B cell (primary cell): ENCODE measurements around the gene MRO. TPM values are rescaled to one million over a fixed set of nuclear protein-coding genes. Genes with fewer than 3 reads are reported as not detected.

Experiments
- ATAC-seq: fragments of 200-7000 bp; cut with Tn5 transposase; one replicate; pipeline ENCODE4 v1.10.0; 2021; ENCODE audit warnings: low read depth, mild to moderate bottlenecking, moderate number of reproducible peaks, moderate library complexity
- CTCF ChIA-PET: fragments of 350-600 bp; sonication (Branson Sonifier 250); formaldehyde crosslinking; loops from one replicate; lab custom pipeline; 2021; ENCODE audit warnings: antibody characterized with exemption, inconsistent platforms; lab: Charles Lee
- POLR2A ChIA-PET: fragments of 350-600 bp; sonication (Branson Sonifier 250); formaldehyde crosslinking; loops from one replicate; lab custom pipeline; 2021; ENCODE audit warnings: antibody characterized with exemption; lab: Charles Lee
- DNase-seq: peaks from one replicate; pipeline ENCODE4 v3.0.0; 2013
- H2AFZ ChIP-seq: 2 replicates; pipeline ENCODE4 v1.6.1; 2012; ENCODE audit warnings: mild to moderate bottlenecking, low read depth, low read length; ENCODE audit not compliant: insufficient read depth, poor library complexity, severe bottlenecking
- H3K27ac ChIP-seq, 2 donors: 1 replicate in 1 of 2; 2 replicates in 1 of 2; pipeline ENCODE4 v1.5.1; 2012 to 2013; ENCODE audit warnings: low read length in 2 of 2, mild to moderate bottlenecking in 2 of 2, moderate library complexity in 1 of 2
- H3K27me3 ChIP-seq, 4 experiments: fragments of 200-600 bp in 1 of 4; sonication (generic) in 1 of 4; replicated peaks in 1 of 4; 1 replicate in 2 of 4; 2 replicates in 2 of 4; pipeline versions ENCODE4 v1.6.1 to v1.7.0; 2013 to 2016; ENCODE audit warnings: low read length in 3 of 4, mild to moderate bottlenecking in 2 of 4, mixed read lengths in 1 of 4, moderate library complexity in 1 of 4; ENCODE audit not compliant: insufficient read depth in 4 of 4, control insufficient read depth in 3 of 4; ENCODE audit errors: control extremely low read depth in 1 of 4
- H3K36me3 ChIP-seq, 2 experiments: replicated peaks in 1 of 2; 1 replicate in 1 of 2; 2 replicates in 1 of 2; pipeline versions ENCODE4 v1.6.1 to v1.7.1; 2013; ENCODE audit warnings: low read length in 1 of 2; ENCODE audit not compliant: insufficient read depth in 2 of 2, control insufficient read depth in 1 of 2; ENCODE audit errors: control extremely low read depth in 1 of 2, extremely low read depth in 1 of 2
- H3K4me1 ChIP-seq, 2 donors: fragments of 200-600 bp in 1 of 2; sonication (generic) in 1 of 2; 1 replicate in 1 of 2; 2 replicates in 1 of 2; pipeline versions ENCODE4 v1.5.1 to v1.6.1; 2013 to 2017; ENCODE audit warnings: low read length in 2 of 2; ENCODE audit not compliant: control insufficient read depth in 2 of 2, insufficient read depth in 2 of 2
- H3K4me2 ChIP-seq: replicated peaks from 2 replicates; pipeline ENCODE3; 2012; ENCODE audit warnings: mild to moderate bottlenecking, low read depth, low read length; ENCODE audit not compliant: poor library complexity, severe bottlenecking
- H3K4me3 ChIP-seq, 5 experiments: fragments of 200-600 bp in 1 of 5; sonication (generic) in 1 of 5; 1 replicate in 3 of 5; 2 replicates in 2 of 5; pipeline versions ENCODE4 v1.5.1 to v1.7.0; 2011 to 2016; ENCODE audit warnings: low read length in 4 of 5, mild to moderate bottlenecking in 4 of 5, low read depth in 2 of 5, control low read depth in 1 of 5, moderate library complexity in 1 of 5; ENCODE audit not compliant: insufficient read depth in 1 of 5; ENCODE audit errors: control extremely low read depth in 1 of 5, extremely low read depth in 1 of 5
- H3K79me2 ChIP-seq: fragments of 200-600 bp; sonication (generic); one replicate; pipeline ENCODE4 v1.6.0; 2016; ENCODE audit warnings: low read length; ENCODE audit not compliant: control insufficient read depth, insufficient read depth
- H3K9ac ChIP-seq: fragments of 200-600 bp; sonication (generic); 2 replicates; pipeline ENCODE4 v1.6.1; 2017; ENCODE audit warnings: mild to moderate bottlenecking, low read length, moderate library complexity
- H3K9me3 ChIP-seq, 3 donors: one replicate each; pipeline versions ENCODE4 v1.6.1 to v1.7.1; 2013; ENCODE audit warnings: low read length in 2 of 3; ENCODE audit not compliant: control insufficient read depth in 2 of 3, insufficient read depth in 1 of 3; ENCODE audit errors: control extremely low read depth in 1 of 3
- H4K20me1 ChIP-seq: 2 replicates; pipeline ENCODE4 v1.6.0; 2012; ENCODE audit warnings: mild to moderate bottlenecking, low read length; ENCODE audit not compliant: insufficient read depth, control insufficient read depth, poor library complexity, severe bottlenecking
- H3K27ac Mint-ChIP-seq: one replicate; pipeline ENCODE4 v1.8.0; 2021; ENCODE audit warnings: mixed read lengths
- H3K27me3 Mint-ChIP-seq: one replicate; pipeline ENCODE4 v1.8.0; 2021; ENCODE audit warnings: mixed read lengths
- H3K4me1 Mint-ChIP-seq: one replicate; pipeline ENCODE4 v1.8.0; 2021; ENCODE audit warnings: mixed read lengths
- H3K4me3 Mint-ChIP-seq: one replicate; pipeline ENCODE4 v1.8.0; 2021; ENCODE audit warnings: mixed read lengths
- H3K9me3 Mint-ChIP-seq: one replicate; pipeline ENCODE4 v1.8.0; 2022; ENCODE audit warnings: mixed read lengths; ENCODE audit not compliant: insufficient read depth
- EZH2 ChIP-seq: IDR thresholded peaks from 2 replicates; pipeline ENCODE4 v1.6.1; 2012; ENCODE audit warnings: borderline replicate concordance, low read depth, mild to moderate bottlenecking, moderate library complexity, low read length; ENCODE audit not compliant: insufficient read depth, poor library complexity, severe bottlenecking
- WGBS: methylation state at CpG from one replicate; pipeline ENCODE4 v1.1.5; 2013; ENCODE audit warnings: missing lambda C conversion rate; ENCODE audit not compliant: insufficient coverage; 5-methylcytosine and 5-hydroxymethylcytosine counted together
- intact Hi-C: fragments of 100-400 bp; cut with micrococcal nuclease; formaldehyde crosslinking; loops from one replicate; pipeline ENCODE4 v1.10.0; 2022
- polyA plus RNA-seq: library from polyadenylated mRNA; depleted of rRNA; stranded (reverse); fragments of >200 nt; gene quantifications from 2 replicates; pipeline ENCODE4 v1.2.3, GENCODE V29; 2012
- total RNA-seq, 2 donors: library from RNA; stranded (reverse); fragments of 120-200 nt in 1 of 2; gene quantifications; 1 replicate in 1 of 2; 2 replicates in 1 of 2; pipeline versions ENCODE4 v1.2.3 to v1.2.4, GENCODE V29; 2013 to 2022
- TF ChIP-seq, protein P1 (sequence below): fragments of 200-600 bp; IDR thresholded peaks from one replicate; pipeline ENCODE4 v1.8.0; 2022; ENCODE audit warnings: antibody characterized with exemption, mild to moderate bottlenecking

The MRO gene
- total and polyA plus RNA-seq, 2 donors (not counting 1 experiment from before 2014, with no cell fraction given): not detected

DNA sequence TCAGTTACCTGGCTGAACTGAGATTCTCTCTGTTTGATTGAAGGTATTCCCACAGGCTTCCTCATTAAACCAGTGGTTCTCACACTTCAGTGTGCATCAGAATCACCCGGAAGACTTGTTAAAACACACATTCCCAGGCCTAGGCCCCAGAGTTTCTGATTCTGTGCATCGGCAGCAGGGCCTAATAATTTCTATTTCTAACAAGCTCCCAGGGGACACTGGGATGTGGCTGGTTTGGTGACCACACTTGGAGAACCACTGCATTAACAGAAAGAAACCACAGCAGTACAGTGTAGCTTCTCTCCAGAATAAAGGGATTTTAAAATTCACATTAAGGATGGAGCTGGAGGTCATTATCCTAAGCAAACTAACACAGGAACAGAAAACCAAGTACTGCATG is 6.5 kb downstream of the MRO start:
- ChIA-PET CTCF (interaction anchor here (1.5 to 11.5 kb wide), 2 partner anchors 21 to 240 kb away, joined by 4 to 148 read pairs; no protein-coding TSS in a partner anchor), POLR2A (no interaction called here)
- H3K27me3 Mint-ChIP-seq: no peaks in the 10 kb centered on the region

GRCh38 chr18:50812834-50813233 is 7.0 kb downstream of the MRO start:
- no peaks in the 10 kb centered on the region for H3K9me3 Mint-ChIP-seq
- H3K79me2 ChIP-seq: no peaks in the 10 kb centered on the region
- no peaks in the 10 kb centered on the region for H3K9me3 ChIP-seq
- TF ChIP-seq EZH2: no peak
- TF ChIP-seq, protein P1, sequence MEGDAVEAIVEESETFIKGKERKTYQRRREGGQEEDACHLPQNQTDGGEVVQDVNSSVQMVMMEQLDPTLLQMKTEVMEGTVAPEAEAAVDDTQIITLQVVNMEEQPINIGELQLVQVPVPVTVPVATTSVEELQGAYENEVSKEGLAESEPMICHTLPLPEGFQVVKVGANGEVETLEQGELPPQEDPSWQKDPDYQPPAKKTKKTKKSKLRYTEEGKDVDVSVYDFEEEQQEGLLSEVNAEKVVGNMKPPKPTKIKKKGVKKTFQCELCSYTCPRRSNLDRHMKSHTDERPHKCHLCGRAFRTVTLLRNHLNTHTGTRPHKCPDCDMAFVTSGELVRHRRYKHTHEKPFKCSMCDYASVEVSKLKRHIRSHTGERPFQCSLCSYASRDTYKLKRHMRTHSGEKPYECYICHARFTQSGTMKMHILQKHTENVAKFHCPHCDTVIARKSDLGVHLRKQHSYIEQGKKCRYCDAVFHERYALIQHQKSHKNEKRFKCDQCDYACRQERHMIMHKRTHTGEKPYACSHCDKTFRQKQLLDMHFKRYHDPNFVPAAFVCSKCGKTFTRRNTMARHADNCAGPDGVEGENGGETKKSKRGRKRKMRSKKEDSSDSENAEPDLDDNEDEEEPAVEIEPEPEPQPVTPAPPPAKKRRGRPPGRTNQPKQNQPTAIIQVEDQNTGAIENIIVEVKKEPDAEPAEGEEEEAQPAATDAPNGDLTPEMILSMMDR: no peak
- H3K27me3 ChIP-seq: no peaks in the 10 kb centered on the region
- H3K4me1 ChIP-seq: peaks cover 51 to 62% of the 10 kb centered on the region in 2 donors
- intact Hi-C loops: no loop called here
- H3K9ac ChIP-seq: no peak overlapping the region
- no peak overlapping the region for H3K4me3 Mint-ChIP-seq
- H3K4me2 ChIP-seq: no peak overlapping the region
- no peak overlapping the region for H3K4me3 ChIP-seq
- no peak overlapping the region for H3K27ac Mint-ChIP-seq
- no peak overlapping the region for H2AFZ ChIP-seq
- no peaks in the 10 kb centered on the region for H3K27me3 Mint-ChIP-seq
- no peaks in the 10 kb centered on the region for H4K20me1 ChIP-seq
- ChIA-PET POLR2A (no interaction called here), CTCF (interaction anchor here (1.5 kb wide), 1 partner anchor 21 kb away, joined by 4 read pairs; no protein-coding TSS in a partner anchor)
- H3K4me1 Mint-ChIP-seq: peaks cover 56% of the 10 kb centered on the region
- no peak for ATAC-seq
- no peak for DNase-seq
- H3K36me3 ChIP-seq: no peaks in the 10 kb centered on the region
- H3K27ac ChIP-seq: no peak overlapping the region
- WGBS: 96% methylated on average over 2 of the region's 2 CpGs

More for the DNA sequence above, 6.5 kb downstream of the MRO start:
- Mint-ChIP-seq H3K9me3 (no peaks in the 10 kb centered on the region), H3K27ac (no peak overlapping the region), H3K4me1 (peaks cover 55% of the 10 kb centered on the region), H3K4me3 (no peak overlapping the region)
- no peak overlapping the region for H2AFZ ChIP-seq
- no peaks in the 10 kb centered on the region for H3K9me3 ChIP-seq
- WGBS: 100% methylated on average over 1 of the region's 2 CpGs
- no peak overlapping the region for H3K4me3 ChIP-seq
- no peak overlapping the region for H3K27ac ChIP-seq
- DNase-seq: no peak
- ATAC-seq: no peak
- peaks cover 46 to 57% of the 10 kb centered on the region in 2 donors for H3K4me1 ChIP-seq
- no peaks in the 10 kb centered on the region for H4K20me1 ChIP-seq
- intact Hi-C loops: no loop called here
- H3K79me2 ChIP-seq: no peaks in the 10 kb centered on the region
- no peaks in the 10 kb centered on the region for H3K36me3 ChIP-seq
- H3K9ac ChIP-seq: no peak overlapping the region
- no peak overlapping the region for H3K4me2 ChIP-seq
- no peaks in the 10 kb centered on the region for H3K27me3 ChIP-seq
- TF ChIP-seq EZH2: no peak
- TF ChIP-seq, protein P1: no peak
